HG02885 (cell line): ENCODE measurements around the gene PLXNB3.

Experiments
- ATAC-seq: cut with Tn5 transposase; IDR thresholded peaks from one replicate; pipeline ENCODE4 v1.9.1; 2021; ENCODE audit warnings: mild to moderate bottlenecking; ENCODE audit not compliant: unreplicated experiment, poor library complexity

PLXNB3 gene

GRCh38 chrX:153772316-153773217, 8.5 kb downstream of the PLXNB3 start:
- no peak for ATAC-seq

DNA sequence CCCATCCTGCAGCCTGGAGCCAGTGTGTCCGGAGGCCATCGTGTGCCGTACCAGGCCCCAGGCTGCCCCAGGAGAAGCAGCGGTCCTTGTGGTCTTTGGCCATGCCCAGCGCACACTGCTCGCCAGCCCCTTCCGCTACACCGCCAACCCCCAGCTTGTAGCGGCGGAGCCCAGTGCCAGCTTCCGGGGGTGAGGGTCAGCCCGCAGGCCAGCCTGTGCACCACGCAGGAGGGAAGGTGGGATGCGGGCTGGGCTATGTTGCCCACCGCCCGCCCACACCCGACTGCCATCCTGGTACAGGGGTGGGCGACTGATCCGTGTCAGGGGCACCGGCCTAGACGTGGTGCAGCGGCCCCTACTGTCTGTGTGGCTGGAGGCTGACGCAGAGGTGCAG, 9.2 kb downstream of the PLXNB3 start:
- no peak for ATAC-seq

GRCh38 chrX:153773741-153774575, 9.9 kb downstream of the PLXNB3 start:
- ATAC-seq: no peak

DNA sequence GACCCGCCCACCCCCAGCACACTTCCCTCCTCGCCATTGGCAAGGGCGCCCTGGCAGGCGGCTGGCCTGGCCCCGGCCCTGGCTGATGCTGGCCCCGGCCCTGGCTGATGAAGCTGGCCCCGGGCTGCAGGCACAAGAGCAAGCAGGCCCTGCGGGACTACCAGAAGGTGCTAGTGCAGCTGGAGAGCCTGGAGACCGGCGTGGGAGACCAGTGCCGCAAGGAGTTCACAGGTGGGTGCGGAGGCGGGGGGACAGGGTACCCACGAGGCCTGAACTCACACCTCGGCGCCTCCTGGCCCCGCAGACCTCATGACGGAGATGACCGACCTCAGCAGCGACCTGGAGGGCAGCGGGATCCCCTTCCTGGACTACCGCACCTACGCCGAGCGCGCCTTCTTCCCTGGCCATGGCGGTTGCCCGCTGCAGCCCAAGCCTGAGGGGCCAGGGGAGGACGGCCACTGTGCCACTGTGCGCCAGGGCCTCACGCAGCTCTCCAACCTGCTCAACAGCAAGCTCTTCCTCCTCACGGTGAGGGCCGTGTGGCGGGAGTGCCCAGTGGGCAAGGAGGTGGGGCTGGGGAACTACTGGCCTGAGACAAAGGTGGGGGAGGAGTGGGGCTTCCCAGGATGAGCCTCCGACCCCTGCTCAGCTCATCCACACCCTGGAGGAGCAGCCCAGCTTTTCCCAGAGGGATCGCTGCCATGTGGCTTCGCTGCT, 10.7 kb downstream of the PLXNB3 start:
- no peak for ATAC-seq

- no peak for ATAC-seq
Observed at GRCh38 chrX:153775293-153776119, 11.5 kb downstream of the PLXNB3 start.

DNA sequence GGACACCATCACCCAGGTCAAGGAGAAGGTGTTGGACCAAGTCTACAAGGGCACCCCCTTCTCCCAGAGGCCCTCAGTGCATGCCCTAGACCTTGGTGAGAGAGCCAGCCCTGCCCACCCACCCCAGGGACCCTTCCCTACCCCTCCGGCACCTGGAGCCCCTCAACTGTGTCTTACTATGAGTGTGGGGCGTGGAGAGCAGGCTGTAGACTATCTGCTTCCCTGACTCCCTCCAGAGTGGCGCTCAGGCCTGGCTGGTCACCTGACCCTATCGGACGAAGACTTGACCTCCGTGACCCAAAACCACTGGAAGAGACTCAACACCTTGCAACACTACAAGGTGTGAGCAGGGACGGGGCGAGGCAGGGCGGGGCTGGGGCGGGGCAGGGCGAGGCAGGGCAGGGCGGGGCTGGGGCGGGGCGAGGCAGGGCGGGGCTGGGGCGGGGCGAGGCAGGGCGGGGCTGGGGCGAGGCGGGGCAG, 12.1 kb downstream of the PLXNB3 start:
- ATAC-seq: no peak

DNA sequence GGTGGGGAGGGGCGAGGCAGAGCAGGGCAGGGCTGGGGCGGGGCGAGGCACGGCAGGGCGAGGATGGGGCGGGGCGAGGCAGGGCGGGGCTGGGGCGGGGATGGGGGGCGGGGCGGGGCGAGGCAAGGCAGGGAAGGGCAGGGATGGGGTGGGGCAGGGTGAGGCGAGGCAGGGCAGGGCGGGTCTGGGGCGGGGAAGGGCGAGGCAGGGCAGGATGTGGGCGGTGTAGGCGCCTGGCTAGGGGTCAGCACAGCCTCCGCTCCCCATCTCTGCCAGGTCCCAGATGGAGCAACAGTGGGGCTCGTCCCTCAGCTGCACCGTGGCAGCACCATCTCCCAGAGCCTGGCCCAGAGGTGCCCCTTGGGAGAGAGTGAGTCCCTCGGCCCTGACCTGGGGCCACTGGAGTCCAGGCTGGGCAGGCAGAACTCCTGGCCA, 12.6 kb downstream of the PLXNB3 start:
- no peak for ATAC-seq

DNA sequence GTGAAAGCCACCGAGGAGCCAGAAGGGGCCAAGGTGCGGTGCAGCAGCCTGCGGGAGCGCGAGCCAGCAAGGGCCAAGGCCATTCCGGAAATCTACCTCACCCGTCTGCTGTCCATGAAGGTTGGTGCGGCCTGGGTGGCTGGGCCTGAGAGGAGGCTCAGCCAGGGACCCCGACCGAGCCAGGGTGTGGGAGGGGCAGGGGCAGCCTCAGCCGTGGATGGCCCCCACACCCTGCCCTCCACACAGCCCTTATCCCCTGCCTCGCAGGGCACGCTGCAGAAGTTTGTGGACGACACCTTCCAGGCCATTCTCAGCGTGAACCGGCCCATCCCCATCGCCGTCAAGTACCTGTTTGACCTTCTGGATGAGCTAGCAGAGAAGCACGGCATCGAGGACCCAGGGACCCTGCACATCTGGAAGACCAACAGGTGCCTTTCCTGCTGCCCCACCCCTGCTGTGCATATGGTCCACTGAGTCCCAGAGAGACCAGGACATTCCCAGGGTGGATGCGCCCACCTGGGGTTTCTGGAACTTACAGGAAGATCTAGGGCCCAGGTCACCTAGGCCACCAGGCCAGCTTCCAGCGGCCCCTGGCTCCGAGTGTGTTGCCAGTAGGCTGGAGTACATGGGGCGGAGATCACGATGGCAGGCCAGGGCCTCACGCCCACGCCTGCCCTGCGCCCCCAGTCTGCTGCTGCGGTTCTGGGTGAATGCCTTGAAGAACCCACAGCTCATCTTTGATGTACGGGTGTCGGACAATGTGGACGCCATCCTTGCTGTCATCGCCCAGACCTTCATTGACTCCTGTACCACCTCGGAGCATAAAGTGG, 13.4 kb downstream of the PLXNB3 start:
- ATAC-seq: no peak

DNA sequence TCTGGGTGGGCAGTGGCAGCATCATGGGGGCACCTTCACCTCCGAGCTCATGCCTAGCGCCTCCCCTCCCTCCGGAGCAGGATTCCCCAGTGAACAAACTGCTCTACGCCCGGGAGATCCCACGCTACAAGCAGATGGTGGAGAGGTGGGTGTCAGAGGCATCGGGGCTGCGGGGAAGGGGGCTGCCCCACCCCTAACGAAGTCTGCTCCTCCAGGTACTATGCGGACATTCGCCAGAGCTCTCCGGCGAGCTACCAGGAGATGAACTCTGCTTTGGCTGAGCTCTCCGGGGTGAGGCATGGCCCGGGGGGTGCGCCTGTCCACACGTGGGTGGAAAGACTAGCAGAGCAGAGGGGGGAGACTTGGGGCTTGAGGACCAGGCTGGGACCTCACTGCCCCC, 14.1 kb downstream of the PLXNB3 start:
- no peak for ATAC-seq

GRCh38 chrX:153778684-153779101, 14.6 kb downstream of the PLXNB3 start:
- no peak for ATAC-seq

- no peak for ATAC-seq
Observed at GRCh38 chrX:153779891-153780677, 16.0 kb downstream of the PLXNB3 start.

DNA sequence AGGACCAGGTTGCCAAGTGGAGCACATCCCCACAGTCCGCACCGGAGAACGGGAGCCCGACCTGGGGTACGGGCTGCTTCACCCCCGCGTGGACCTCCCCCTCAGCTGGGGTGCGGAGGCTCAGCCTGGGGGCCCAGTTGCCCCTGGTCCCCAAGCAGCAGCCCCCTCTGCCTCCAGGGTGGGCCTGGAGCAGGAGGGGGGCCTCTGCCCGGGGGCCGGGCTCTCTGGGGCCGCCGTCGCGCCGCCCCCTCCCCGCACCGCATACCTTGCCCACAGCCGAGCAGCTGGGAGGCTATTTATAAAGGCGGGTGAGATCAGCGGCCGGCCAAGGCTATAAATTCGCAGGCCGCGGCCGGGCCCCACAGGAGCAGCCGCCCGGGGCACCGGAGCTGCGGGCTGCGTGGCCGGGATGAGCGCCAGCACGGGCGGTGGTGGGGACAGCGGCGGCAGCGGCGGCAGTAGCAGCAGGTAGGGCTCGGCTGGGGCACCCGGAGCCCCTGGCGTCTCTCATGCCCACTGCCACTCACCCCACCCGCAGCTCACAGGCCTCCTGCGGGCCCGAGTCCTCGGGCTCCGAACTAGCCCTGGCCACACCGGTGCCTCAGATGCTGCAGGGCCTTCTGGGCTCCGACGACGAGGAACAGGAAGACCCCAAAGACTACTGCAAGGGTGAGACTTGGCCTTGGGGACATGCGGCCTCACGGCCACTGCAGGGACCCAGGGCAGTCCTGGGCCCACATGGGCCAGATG, 16.8 kb downstream of the PLXNB3 start, which contains the start of gene SRPK3:
Gene SRPK3, plus strand, starts transcription at position 364 of the 750 bp plus-strand sequence. Its CDS starts 46 bp downstream, at position 410.
- ATAC-seq: no peak

GRCh38 chrX:153781428-153782047, 17.5 kb downstream of the PLXNB3 start:
- ATAC-seq: no peak

DNA sequence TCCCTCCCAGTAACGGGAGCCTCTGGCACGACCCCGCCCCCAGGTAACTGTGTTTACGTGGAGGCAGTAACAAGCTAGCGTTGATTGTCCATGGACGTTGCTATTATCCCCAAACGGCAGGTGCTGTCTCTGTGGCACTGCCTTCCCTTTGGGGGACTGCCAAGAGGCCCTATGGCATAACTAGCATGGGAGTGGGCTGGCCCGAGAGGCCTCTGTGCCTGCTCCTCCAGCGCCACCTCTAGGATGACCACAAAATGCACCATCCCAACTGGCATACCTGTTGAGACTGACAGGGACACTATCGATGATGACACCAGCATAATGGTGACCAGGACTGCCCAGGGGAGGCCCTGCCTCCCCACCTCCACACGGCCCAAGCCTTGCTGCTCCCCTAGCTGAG, 18.3 kb downstream of the PLXNB3 start:
- ATAC-seq: no peak

- no peak for ATAC-seq
Observed at GRCh38 chrX:153782871-153783270, 18.8 kb downstream of the PLXNB3 start.

DNA sequence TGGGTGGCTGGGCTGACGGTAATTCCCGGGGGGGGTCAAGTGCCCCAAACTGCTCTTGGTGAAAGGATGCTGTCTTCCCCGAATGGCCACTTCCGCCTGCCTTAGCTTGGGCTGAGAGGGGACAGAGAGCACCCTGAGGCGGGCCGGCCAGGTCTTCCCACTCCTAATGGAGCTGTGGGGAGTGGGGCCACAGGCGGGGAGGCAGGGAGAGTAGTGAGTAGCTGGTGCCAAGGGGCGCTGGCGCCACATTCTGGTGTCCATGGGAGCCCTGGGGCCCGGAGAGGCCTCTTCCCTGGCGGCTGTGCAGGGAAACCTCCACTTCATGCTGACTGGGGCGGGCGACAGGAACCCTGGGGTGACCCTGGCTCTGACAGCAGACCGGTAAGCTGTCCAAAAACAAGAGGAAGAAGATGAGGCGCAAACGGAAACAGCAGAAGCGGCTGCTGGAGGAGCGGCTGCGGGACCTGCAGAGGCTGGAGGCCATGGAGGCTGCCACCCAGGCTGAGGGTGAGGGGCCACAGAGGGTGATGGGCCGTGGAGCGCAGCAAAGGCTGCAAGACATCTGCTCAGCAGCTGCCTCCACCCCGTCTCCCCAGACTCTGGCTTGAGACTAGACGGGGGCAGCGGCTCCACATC, 19.4 kb downstream of the PLXNB3 start:
- no peak for ATAC-seq
